ENCODE measurements around the gene HSF5. TPM values are rescaled to one million over a fixed set of nuclear protein-coding genes. Genes with fewer than 3 reads are reported as not detected.

Gene HSF5
- total RNA-seq, 1 donor from 2014 or later: 0.09 TPM

DNA sequence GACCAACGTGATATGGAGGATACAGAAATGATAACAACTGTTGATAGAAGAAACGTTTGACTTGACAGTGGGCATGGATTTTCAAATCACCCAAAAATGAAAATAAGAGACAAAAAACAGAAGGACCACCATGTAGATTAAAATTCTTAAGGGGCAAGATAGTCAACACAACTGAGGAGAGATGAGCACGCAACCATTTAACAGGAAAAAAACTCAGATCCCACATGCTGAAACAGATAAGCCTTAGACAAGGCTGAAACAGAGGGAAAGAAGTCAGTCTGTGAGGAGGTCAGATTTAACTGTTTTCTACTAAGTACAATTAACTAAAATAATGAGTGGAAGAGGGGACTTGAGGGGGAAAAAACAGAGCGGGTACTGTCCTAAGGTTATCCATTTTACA is 92.0 kb downstream of the HSF5 start:
- DNase-seq (ENCODE audit: low spot score in 2 of 2, unreplicated experiment in 2 of 2): no peak
- H3K9me3 Mint-ChIP-seq: no peaks in the 10 kb centered on the region
- H3K27ac Mint-ChIP-seq: peak overlapping the region; percentile 80
- no peak overlapping the region for H3K4me3 Mint-ChIP-seq
- peaks cover 76% of the 10 kb centered on the region for H3K4me1 Mint-ChIP-seq
- no peaks in the 10 kb centered on the region for H3K27me3 Mint-ChIP-seq (ENCODE audit: low read depth)
- TF ChIP-seq, protein P1, sequence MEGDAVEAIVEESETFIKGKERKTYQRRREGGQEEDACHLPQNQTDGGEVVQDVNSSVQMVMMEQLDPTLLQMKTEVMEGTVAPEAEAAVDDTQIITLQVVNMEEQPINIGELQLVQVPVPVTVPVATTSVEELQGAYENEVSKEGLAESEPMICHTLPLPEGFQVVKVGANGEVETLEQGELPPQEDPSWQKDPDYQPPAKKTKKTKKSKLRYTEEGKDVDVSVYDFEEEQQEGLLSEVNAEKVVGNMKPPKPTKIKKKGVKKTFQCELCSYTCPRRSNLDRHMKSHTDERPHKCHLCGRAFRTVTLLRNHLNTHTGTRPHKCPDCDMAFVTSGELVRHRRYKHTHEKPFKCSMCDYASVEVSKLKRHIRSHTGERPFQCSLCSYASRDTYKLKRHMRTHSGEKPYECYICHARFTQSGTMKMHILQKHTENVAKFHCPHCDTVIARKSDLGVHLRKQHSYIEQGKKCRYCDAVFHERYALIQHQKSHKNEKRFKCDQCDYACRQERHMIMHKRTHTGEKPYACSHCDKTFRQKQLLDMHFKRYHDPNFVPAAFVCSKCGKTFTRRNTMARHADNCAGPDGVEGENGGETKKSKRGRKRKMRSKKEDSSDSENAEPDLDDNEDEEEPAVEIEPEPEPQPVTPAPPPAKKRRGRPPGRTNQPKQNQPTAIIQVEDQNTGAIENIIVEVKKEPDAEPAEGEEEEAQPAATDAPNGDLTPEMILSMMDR (IDR thresholded peaks at IDR 0.05; ENCODE audit: unreplicated experiment): no peak
- peaks cover 8% of the 10 kb centered on the region for H3K36me3 Mint-ChIP-seq

GRCh38 chr17:58394534-58395223 is 93.5 kb downstream of the HSF5 start:
- H3K9me3 Mint-ChIP-seq: no peaks in the 10 kb centered on the region
- TF ChIP-seq, protein P1 (IDR thresholded peaks at IDR 0.05; ENCODE audit: unreplicated experiment): no peak
- H3K4me3 Mint-ChIP-seq: no peak overlapping the region
- peaks cover 6% of the 10 kb centered on the region for H3K36me3 Mint-ChIP-seq
- no peak for DNase-seq (ENCODE audit: low spot score in 2 of 2, unreplicated experiment in 2 of 2)
- no peak overlapping the region for H3K27ac Mint-ChIP-seq
- no peaks in the 10 kb centered on the region for H3K27me3 Mint-ChIP-seq (ENCODE audit: low read depth)
- H3K4me1 Mint-ChIP-seq: peaks cover 80% of the 10 kb centered on the region

GRCh38 chr17:58391302-58391984 is 96.8 kb downstream of the HSF5 start:
- Mint-ChIP-seq H3K27ac (peak overlapping the region; percentile 97), H3K9me3 (no peaks in the 10 kb centered on the region), H3K27me3 (ENCODE audit: low read depth) (no peaks in the 10 kb centered on the region), H3K4me3 (peak overlapping the region; percentile 24), H3K4me1 (peaks cover 79% of the 10 kb centered on the region), H3K36me3 (peaks cover 7% of the 10 kb centered on the region)
- TF ChIP-seq, protein P1 (IDR thresholded peaks at IDR 0.05; ENCODE audit: unreplicated experiment): no peak
- DNase-seq (ENCODE audit: low spot score in 2 of 2, unreplicated experiment in 2 of 2): peak; percentile 72 to 88

- TF ChIP-seq, protein P1 (IDR thresholded peaks at IDR 0.05; ENCODE audit: unreplicated experiment): no peak
- Mint-ChIP-seq H3K9me3 (no peaks in the 10 kb centered on the region), H3K4me3 (no peak overlapping the region), H3K27ac (peak overlapping the region; percentile 97), H3K36me3 (peaks cover 7% of the 10 kb centered on the region), H3K27me3 (ENCODE audit: low read depth) (no peaks in the 10 kb centered on the region), H3K4me1 (peaks cover 75% of the 10 kb centered on the region)
- no peak for DNase-seq (ENCODE audit: low spot score in 2 of 2, unreplicated experiment in 2 of 2)
Observed at GRCh38 chr17:58390884-58391283, 97.3 kb downstream of the HSF5 start.

GRCh38 chr17:58388302-58389190 is 99.7 kb downstream of the HSF5 start:
- Mint-ChIP-seq H3K4me3 (no peak overlapping the region), H3K27ac (peak overlapping the region; percentile 66), H3K4me1 (peaks cover 78% of the 10 kb centered on the region)

More at GRCh38 chr17:58388302-58389190, 99.7 kb downstream of the HSF5 start:
- H3K27me3 Mint-ChIP-seq (ENCODE audit: low read depth): no peaks in the 10 kb centered on the region
- TF ChIP-seq, protein P1 (IDR thresholded peaks at IDR 0.05; ENCODE audit: unreplicated experiment): no peak
- H3K9me3 Mint-ChIP-seq: no peaks in the 10 kb centered on the region
- H3K36me3 Mint-ChIP-seq: peaks cover 2% of the 10 kb centered on the region
- DNase-seq (ENCODE audit: low spot score in 2 of 2, unreplicated experiment in 2 of 2): no peak
